Stomach (tissue), 9 donors: ENCODE data around the gene SPATS2. TPM values are rescaled to one million over a fixed set of nuclear protein-coding genes. Genes with fewer than 3 reads are reported as not detected.

ENCODE experiments used
- DNase-seq, 2 donors: peaks; one replicate each; pipeline versions ENCODE4 v3.0.0 to v3.0.0-alpha.2; 2013 to 2019
- H3K27ac ChIP-seq, 5 donors: fragments of 200-600 bp in 4 of 5; sonication (generic) in 4 of 5; one replicate each; pipeline ENCODE4 v1.5.1; 2013 to 2019; ENCODE audit warnings: mild to moderate bottlenecking in 1 of 5, moderate library complexity in 1 of 5
- H3K27me3 ChIP-seq, 3 donors: fragments of 200-600 bp; sonication (generic); one replicate each; pipeline ENCODE4 v1.5.1; 2017 to 2019; ENCODE audit warnings: mixed run types in 1 of 3
- H3K36me3 ChIP-seq, 4 donors: fragments of 200-600 bp; sonication (generic); 1 replicate in 3 of 4; 2 replicates in 1 of 4; pipeline ENCODE4 v1.5.1; 2016 to 2019
- H3K4me1 ChIP-seq, 4 donors: fragments of 200-600 bp; sonication (generic); one replicate each; pipeline ENCODE4 v1.5.1; 2016 to 2019
- H3K4me3 ChIP-seq, 4 donors: fragments of 200-600 bp; sonication (generic) in 3 of 4; one replicate each; pipeline ENCODE4 v1.5.1; 2016 to 2019; ENCODE audit warnings: mild to moderate bottlenecking in 1 of 4
- H3K9me3 ChIP-seq, 4 donors: fragments of 200-600 bp; sonication (generic); one replicate each; pipeline ENCODE4 v1.5.1; 2016 to 2019
- EP300 ChIP-seq: sonication (generic); formaldehyde crosslinking; IDR thresholded peaks from one replicate; pipeline ENCODE4 v1.6.1; 2017; ENCODE audit warnings: antibody characterized with exemption
- POLR2A ChIP-seq, 4 donors: fragments of 450-650 bp; IDR thresholded peaks; one replicate each; pipeline ENCODE4 v1.6.1; 2016; ENCODE audit warnings: antibody characterized with exemption in 4 of 4, control low read depth in 2 of 4, mild to moderate bottlenecking in 1 of 4, moderate library complexity in 1 of 4
- POLR2AphosphoS5 ChIP-seq, 3 donors: sonication (generic); formaldehyde crosslinking; IDR thresholded peaks; one replicate each; pipeline ENCODE4 v1.6.1; 2016; ENCODE audit warnings: antibody characterized with exemption in 3 of 3
- WGBS, 5 donors: extraction: QIAGEN DNeasy Blood & Tissue Kit in 3 of 5; methylation state at CpG; one replicate each; pipeline versions ENCODE4 v1.1.5 to v1.1.7; 2013 to 2018; 5-methylcytosine and 5-hydroxymethylcytosine counted together
- intact Hi-C: fragments of 100-400 bp; cut with DNase I; formaldehyde crosslinking; loops from one replicate; pipeline ENCODE4 v1.15.1; 2023; ENCODE audit warnings: low total_unique reads
- polyA plus RNA-seq, 3 donors: library from polyadenylated mRNA; stranded (reverse); fragments of 200-250 nt; gene quantifications; one replicate each; pipeline ENCODE4 v1.2.3, GENCODE V29; 2013
- total RNA-seq, 5 donors: library from RNA; depleted of rRNA; stranded (reverse); fragments of >200 nt; gene quantifications; one replicate each; pipeline versions ENCODE4 v1.1.0 to v1.2.3, GENCODE V29; 2014 to 2016
- TF ChIP-seq, protein P1 (sequence below), 7 experiments: fragments of 450-650 bp in 4 of 7; fragments of 200-600 bp in 3 of 7; sonication (generic) in 3 of 7; IDR thresholded peaks; one replicate each; pipeline ENCODE4 v1.5.1; 2016 to 2019; ENCODE audit warnings: antibody characterized with exemption in 7 of 7, control low read depth in 2 of 7, mild to moderate bottlenecking in 1 of 7
- donor health status: healthy with polysubstance abuse.
- donor health status: Bipolar disorder and iron deficiency.
- donor health status: healthy.

Gene SPATS2
- total and polyA plus RNA-seq, 8 donors = 8.0 to 194 (median 17.8) TPM

DNA sequence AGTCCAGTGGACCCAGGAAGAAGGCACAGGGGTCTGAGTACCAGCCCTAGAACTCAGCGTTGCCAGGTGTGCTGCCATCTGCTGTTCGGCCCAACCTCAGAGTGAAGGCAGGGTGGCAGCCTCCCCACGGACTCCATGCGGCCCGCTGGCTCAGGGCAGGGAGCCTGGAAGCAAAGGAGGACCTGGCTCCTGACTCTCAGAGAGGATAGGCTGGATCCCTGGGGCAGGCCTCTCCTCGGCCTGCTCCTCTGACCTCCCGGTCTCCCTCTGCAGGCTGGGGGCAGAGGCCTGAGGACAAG lies 190.6 kb downstream of the SPATS2 start:
- no peaks in the 10 kb centered on the region for H3K4me1 ChIP-seq
- DNase-seq = no peak
- no peak overlapping the region for H3K4me3 ChIP-seq
- H3K9me3 ChIP-seq = no peaks in the 10 kb centered on the region
- H3K27ac ChIP-seq = no peak overlapping the region
- intact Hi-C loops = no loop called here
- TF ChIP-seq EP300 (no peak), POLR2A (IDR thresholded peaks at IDR 0.05) (no peak), POLR2AphosphoS5 (IDR thresholded peaks at IDR 0.05) (no peak)
- TF ChIP-seq, protein P1, sequence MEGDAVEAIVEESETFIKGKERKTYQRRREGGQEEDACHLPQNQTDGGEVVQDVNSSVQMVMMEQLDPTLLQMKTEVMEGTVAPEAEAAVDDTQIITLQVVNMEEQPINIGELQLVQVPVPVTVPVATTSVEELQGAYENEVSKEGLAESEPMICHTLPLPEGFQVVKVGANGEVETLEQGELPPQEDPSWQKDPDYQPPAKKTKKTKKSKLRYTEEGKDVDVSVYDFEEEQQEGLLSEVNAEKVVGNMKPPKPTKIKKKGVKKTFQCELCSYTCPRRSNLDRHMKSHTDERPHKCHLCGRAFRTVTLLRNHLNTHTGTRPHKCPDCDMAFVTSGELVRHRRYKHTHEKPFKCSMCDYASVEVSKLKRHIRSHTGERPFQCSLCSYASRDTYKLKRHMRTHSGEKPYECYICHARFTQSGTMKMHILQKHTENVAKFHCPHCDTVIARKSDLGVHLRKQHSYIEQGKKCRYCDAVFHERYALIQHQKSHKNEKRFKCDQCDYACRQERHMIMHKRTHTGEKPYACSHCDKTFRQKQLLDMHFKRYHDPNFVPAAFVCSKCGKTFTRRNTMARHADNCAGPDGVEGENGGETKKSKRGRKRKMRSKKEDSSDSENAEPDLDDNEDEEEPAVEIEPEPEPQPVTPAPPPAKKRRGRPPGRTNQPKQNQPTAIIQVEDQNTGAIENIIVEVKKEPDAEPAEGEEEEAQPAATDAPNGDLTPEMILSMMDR (IDR thresholded peaks at IDR 0.05) = no peak
- H3K36me3 ChIP-seq = peaks cover 48 to 73% (median 70%) of the 10 kb centered on the region in 4 donors
- no peaks in the 10 kb centered on the region for H3K27me3 ChIP-seq
- WGBS, 5 donors = 53 to 70% (median 65%) methylated on average over 2 to 7 of the region's 7 CpGs

DNA sequence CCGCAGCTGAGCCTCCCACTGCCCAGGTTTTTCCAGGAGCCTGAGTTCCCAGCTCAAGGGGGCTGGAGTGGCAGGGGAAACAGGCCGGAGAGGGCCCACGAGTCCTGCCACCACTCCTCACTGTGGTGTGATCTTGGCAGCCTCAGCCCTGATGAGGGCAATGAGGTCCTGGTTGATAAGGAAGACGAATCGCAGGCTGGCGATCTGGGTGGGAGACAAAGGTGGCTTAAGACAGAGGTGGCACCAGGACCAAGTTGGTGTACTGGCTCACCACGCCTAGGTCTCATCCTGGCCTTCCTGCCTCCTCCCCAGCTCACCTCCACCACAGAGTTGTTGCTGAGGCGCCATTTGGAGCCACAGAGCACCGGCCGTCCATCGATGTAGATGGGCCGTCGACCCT lies 191.3 kb downstream of the SPATS2 start:
- H3K27ac ChIP-seq = no peak overlapping the region
- H3K4me1 ChIP-seq = no peaks in the 10 kb centered on the region
- TF ChIP-seq EP300 = no peak
- TF ChIP-seq POLR2AphosphoS5 (IDR thresholded peaks at IDR 0.05) = no peak
- no peak for TF ChIP-seq POLR2A (IDR thresholded peaks at IDR 0.05)
- TF ChIP-seq, protein P1 (IDR thresholded peaks at IDR 0.05) = no peak
- 86 to 94% (median 89%) methylated on average over 13 of the region's 13 CpGs for WGBS, 5 donors
- intact Hi-C loops = no loop called here
- no peak for DNase-seq
- H3K9me3 ChIP-seq = no peaks in the 10 kb centered on the region
- H3K36me3 ChIP-seq = peaks cover 55 to 80% (median 77%) of the 10 kb centered on the region in 4 donors
- H3K4me3 ChIP-seq = no peak overlapping the region
- H3K27me3 ChIP-seq = no peaks in the 10 kb centered on the region

DNA sequence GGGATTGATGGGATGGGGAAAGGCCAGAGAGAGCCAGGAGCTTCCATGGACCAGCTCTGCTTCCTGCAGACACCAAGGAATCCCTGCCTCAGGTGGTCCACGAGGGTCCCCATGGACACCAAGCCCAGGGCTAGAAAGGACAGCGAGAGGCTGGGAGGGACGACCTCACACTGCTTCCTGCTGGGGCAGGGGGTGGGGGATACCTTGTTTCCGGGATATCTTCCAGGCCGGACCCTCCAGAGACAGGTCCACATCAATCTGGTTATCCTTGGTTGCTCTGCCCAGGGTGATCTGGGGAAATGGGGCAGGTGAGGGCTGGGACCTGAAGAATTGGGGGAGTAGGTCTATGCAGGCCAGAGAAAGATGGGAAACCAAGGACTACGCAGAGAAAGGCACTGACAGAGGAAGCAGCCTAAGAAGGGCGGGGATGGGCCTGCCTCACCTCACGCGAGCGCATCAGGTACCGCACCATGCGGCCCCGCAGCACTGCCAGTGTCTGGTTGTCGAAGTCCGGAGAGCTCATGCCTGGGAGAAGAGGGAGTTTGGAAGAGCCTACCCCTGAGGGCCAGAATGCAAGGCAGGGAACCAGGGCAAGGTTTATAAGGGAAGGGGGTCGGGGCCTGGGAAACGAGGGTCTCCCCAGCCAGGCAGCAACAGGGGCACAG lies 191.9 kb downstream of the SPATS2 start:
- 90 to 96% (median 95%) methylated on average over 16 to 17 of the region's 17 CpGs for WGBS, 5 donors
- no peak for DNase-seq
- peaks cover 0 to 1% (median 0%) of the 10 kb centered on the region in 4 donors for H3K4me1 ChIP-seq
- H3K4me3 ChIP-seq = no peak overlapping the region
- intact Hi-C loops = no loop called here
- H3K36me3 ChIP-seq = peaks cover 61 to 86% (median 83%) of the 10 kb centered on the region in 4 donors
- H3K27ac ChIP-seq = no peak overlapping the region
- no peaks in the 10 kb centered on the region for H3K27me3 ChIP-seq
- no peaks in the 10 kb centered on the region for H3K9me3 ChIP-seq
- TF ChIP-seq POLR2A (IDR thresholded peaks at IDR 0.05) = no peak

DNA sequence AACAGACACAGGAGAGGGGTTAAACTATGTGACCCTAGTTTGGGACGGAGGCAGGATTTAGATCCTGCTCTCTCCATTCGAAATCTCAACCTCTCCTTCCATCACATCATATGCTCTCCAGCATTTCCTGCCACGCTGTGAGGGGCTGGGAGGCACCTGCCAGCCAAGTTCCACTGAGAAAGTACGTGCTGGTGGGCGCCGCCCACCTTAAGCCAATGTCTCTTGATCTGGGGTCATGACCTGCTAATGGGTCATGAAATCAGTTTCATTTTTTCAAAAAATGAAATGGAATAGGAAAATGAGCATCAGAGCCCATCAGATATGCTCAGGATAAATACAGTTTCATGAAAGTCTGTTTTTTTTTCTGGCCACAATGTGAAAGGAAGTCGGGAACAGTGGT lies 193.4 kb downstream of the SPATS2 start:
- Histone ChIP-seq H3K9me3 (no peaks in the 10 kb centered on the region), H3K4me1 (peaks cover 0 to 17% (median 5%) of the 10 kb centered on the region in 4 donors), H3K27ac (no peak overlapping the region), H3K36me3 (peaks cover 71 to 99% (median 97%) of the 10 kb centered on the region in 4 donors), H3K4me3 (no peak overlapping the region), H3K27me3 (no peaks in the 10 kb centered on the region)
- TF ChIP-seq POLR2AphosphoS5 (IDR thresholded peaks at IDR 0.05) (no peak), POLR2A (IDR thresholded peaks at IDR 0.05) (no peak), EP300 (no peak)
- TF ChIP-seq, protein P1 (IDR thresholded peaks at IDR 0.05) = no peak
- no peak for DNase-seq
- WGBS, 5 donors = 67 to 85% (median 75%) methylated on average over 7 of the region's 7 CpGs
- intact Hi-C loops = no loop called here

DNA sequence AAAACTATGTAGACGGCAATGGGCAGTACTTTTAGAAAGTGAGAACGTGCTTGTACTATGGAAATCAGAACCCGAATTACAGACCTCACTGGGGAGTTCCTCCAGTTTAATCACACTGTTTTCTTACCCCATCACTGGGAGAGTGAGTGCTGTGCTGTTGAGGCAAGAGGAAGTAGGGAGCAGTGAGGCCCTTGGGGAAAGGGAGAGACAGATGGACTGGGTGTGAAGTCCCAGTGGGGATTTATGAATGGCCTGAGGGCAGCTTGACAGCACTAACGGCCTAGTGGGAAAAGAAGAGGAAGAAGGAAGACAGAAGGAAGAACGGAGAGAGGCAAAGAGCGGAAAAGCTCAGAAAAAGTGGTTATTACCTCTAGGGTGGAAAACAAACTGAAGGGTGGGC lies 195.0 kb downstream of the SPATS2 start:
- peaks cover 11 to 32% (median 20%) of the 10 kb centered on the region in 4 donors for H3K4me1 ChIP-seq
- no peak overlapping the region for H3K4me3 ChIP-seq
- peaks cover 71 to 93% (median 84%) of the 10 kb centered on the region in 4 donors for H3K36me3 ChIP-seq
- H3K27me3 ChIP-seq = no peaks in the 10 kb centered on the region
- no peak for DNase-seq
- TF ChIP-seq POLR2A (IDR thresholded peaks at IDR 0.05) (no peak), EP300 (no peak), POLR2AphosphoS5 (IDR thresholded peaks at IDR 0.05) (no peak)
- TF ChIP-seq, protein P1 (IDR thresholded peaks at IDR 0.05) = no peak
- 79 to 87% (median 82%) methylated on average over 6 of the region's 6 CpGs for WGBS, 5 donors
- intact Hi-C loops = no loop called here
- no peaks in the 10 kb centered on the region for H3K9me3 ChIP-seq
- no peak overlapping the region for H3K27ac ChIP-seq
